ENCODE data around the gene MYLK2.

MYLK2 gene

DNA sequence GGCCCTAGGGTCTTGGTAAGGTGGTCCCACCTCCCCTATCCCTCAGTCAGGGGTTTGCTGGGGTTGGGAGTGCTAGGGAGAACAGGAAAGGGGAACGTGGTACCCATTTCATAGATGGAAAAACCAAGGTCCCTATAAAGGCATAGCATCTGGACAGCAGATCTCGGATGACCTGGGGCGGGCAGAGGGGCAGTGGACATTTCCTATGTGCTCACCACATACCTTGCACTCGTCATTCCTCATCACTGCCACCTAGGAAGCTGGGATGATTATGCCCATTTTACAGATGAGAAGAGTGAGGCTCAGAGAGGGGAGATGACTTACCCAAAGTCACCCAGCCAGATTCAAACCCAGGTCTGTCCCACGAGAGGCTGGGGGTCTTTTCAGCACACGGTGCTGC is 12.1 kb downstream of the MYLK2 start:
- no peak for DNase-seq
- intact Hi-C loops (cut with DNase I): no loop called here

DNA sequence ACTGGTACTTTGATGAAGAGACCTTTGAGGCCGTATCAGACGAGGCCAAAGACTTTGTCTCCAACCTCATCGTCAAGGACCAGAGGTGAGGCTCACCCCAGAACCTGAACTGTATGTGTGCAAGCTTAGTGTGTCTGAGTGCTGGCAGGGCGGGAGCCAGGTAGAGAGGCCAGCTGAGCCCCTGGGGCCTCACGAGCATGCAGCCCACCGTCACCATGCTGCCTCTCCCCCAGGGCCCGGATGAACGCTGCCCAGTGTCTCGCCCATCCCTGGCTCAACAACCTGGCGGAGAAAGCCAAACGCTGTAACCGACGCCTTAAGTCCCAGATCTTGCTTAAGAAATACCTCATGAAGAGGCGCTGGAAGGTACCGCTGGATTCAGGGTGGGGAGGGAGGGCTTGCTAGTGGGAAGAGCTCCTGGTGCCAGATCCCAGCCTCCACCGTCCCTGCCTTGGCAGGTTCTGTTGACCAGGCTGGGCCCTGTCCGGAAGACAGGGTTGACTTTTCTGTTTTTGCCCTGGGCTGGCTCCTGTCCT is 12.7 kb downstream of the MYLK2 start:
- intact Hi-C loops (cut with DNase I): no loop called here
- no peak for DNase-seq

- DNase-seq: peak in 37 of 42 donors; percentile 19 to 82 (median 49)
- intact Hi-C loops (cut with DNase I): no loop called here
Measured at GRCh38 chr20:31833130-31833930, 14.2 kb downstream of the MYLK2 start.

DNA sequence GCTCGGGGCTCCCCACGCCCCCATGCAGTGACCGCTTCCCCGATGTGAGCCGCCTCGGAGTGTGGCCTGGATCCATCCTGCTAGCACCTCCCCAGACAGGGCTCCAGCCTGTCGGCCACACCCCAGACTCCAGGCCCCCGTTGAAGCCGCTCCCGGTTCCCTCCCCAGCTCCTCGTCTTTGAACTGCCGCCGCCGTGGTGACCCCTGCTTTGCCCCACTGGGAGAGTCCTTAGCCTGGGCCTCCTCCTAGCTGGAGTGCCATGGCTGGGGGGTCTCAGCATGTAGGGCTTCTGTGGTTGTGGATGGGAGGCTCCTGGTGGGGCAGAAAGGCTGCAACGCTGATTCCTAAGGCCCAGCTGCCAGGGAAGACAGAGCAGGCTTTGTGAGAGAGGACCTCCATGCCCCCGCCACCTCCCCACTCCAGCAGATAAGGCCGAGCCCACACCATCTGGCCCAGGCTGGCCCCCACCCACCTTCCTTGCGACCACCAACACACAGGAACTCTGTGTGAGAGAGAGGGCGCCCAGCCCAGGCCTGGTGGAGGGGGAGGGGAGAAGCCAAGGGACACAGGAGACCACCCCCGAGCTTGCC is 14.9 kb downstream of the MYLK2 start:
- intact Hi-C loops (cut with DNase I): no loop called here
- no peak for DNase-seq

DNA sequence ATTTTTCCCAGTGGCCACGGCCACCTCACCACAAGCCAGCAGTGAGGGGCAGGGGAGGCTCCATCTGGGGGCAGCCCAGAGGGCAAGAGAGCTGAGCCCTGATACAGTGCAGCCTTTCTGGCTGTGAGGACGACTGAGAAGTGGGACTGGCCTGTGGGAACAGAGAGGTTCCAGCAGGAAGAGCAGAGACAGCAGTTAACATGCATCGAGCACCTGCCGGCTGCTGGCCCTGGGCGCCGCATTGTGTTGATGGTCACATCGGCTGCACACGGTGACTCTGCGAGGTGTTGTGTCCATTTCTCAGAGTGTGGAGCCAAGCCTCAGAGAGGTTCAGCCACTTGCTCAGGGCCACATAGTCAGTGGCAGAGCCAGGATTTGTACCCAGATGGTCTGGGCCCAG is 16.4 kb downstream of the MYLK2 start:
- DNase-seq: no peak
- intact Hi-C loops (cut with DNase I): no loop called here

GRCh38 chr20:31835977-31836852 is 17.1 kb downstream of the MYLK2 start:
- intact Hi-C loops (cut with DNase I): no loop called here
- peak; percentile 22 to 90 (median 57) for DNase-seq

DNA sequence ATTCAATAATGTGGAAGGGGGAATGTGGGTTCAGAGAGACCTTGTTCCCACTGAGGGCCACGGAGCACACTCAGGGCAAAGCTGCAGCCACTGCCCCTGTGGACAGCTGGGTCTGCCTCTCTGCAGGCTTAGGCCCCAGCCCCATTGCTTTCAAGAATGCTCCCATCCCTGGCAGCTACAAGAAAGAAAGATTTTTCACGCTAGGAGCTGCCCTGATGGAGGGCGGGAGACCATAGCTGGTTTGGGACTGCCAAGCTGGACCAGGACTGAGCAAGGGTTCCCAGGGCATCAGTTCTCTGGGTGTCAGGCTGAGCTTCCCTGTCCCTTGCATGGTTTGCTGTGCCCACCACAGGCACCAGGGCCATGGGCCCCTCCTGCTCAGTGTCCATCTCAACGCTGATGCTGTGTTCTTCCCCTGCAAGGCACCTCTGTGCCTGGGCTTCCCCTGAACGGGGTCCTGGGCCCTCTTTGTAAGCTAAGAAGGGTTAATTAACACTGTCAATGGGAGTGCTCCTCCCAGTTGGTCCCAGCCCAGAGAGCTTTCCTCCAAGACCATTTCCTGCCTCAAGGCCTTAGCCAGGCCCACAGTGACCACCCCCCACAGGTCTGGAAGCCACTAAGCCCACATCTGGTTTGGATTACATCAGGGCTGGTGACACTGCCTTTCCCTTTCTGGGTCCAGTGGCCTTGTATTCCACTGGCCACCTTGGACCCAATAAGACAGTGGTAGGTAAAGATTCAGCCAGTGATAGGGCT is 17.9 kb downstream of the MYLK2 start:
- DNase-seq: no peak
- intact Hi-C loops (cut with DNase I): no loop called here

- intact Hi-C loops (cut with DNase I): no loop called here
- no peak for DNase-seq
Measured at GRCh38 chr20:31837896-31838397, 18.8 kb downstream of the MYLK2 start.

GRCh38 chr20:31838646-31839292 is 19.6 kb downstream of the MYLK2 start:
- intact Hi-C loops (cut with DNase I): no loop called here

DNA sequence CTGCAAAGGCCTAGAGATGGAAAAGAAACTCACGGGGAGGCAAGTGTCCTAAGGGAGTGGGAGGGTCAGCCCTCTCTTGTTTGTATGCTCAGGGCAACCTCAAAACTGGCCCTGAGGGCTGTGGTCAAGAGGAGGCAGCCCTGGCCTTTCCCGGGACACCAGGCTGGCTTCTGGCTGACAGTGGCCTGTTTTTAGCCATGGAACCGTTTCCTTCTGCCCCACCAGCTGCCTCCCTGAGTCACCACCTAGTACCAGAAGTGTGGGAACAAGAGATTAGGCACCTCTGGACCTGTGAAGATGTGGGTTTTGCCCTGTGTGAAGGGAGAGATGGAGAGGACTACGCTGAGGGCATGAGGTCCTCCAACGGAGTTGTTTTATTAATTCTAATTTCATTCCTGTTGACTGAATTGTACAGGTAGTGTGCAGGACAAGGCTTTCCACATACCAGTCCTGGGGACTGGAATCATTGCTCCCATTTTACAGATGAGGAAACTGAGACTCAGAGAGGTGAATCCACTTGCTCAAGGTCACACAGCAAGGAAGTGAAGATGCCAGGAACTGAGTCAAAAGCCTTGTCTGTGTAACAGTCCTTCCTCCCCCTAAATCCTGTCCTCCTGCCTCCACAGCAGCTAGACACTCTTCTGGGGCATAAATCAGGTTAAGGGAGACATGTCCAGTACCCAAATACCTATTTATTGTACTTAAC is 20.8 kb downstream of the MYLK2 start:
- intact Hi-C loops (cut with DNase I): no loop called here
- no peak for DNase-seq

More at GRCh38 chr20:31838646-31839292, 19.6 kb downstream of the MYLK2 start:
- DNase-seq: no peak

DNA sequence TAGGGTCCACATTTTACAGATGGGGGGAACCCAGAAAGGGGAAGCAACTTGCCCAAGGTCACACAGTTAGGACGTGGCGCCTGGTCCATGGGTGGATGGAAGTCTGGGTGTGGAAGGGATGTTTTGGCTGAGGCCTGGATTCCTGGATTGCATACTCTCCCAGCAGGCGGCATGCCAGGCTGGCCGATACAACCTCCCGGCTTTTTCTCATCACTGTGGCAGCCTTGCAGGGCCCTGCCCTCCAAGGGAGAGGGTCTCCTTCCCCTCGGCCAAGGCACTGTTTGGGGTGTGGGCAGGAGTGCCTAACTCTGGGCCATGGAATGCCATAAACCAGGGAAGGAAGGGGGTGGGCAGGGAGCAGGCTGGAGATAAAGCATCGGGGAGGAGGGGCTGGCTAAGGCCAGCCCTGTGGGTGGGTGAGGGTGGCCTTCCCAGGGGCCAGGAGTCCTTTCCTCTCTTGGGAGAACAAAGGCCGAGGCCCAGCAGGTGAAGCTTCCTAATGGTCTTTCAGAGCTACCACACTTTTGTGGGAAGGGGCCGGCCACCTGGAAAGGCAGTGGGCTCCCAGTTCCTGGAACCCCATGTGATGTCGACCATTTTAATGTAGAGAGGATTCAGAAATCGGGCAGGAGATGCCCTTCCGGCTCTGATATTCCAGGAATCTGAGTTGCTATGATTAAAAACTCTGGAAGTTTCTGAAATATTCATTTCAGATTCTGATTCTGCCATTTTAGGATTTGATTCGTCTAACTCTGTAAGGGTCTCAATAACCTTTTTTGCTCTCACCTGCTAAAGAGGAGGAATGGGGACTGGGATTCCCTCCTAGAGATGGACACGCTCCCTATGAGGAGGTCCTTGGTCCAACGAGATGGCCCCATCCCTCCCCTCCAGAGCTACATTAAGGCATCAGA is 22.0 kb downstream of the MYLK2 start:
- intact Hi-C loops (cut with DNase I): no loop called here
- DNase-seq: no peak

DNA sequence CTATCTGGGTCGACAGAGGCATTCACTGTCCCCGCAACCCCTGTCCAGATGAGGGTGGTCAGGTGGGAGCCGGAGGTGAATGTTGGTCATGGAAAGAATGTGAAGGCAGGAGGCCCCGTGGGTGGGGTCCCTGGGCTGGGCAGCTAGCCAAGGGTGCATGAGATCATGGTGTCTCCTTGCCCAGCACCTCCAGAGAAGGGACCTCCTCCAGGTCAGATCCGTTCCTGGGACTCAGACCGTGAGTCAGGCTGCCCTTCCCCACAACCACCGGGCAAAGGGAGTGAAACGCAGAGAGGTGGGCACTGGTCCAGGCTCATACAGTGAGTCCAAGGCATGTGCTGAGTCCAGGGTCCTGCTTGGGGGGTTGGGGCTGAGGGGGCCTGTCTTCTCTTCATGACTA is 22.8 kb downstream of the MYLK2 start:
- intact Hi-C loops (cut with DNase I): no loop called here
- peak in 1 of 42 donors; percentile 48 for DNase-seq

GRCh38 chr20:31842471-31843157 is 23.5 kb downstream of the MYLK2 start:
- no peak for DNase-seq
- intact Hi-C loops (cut with DNase I): no loop called here

GRCh38 chr20:31843288-31843687 is 24.1 kb downstream of the MYLK2 start:
- DNase-seq: no peak
- intact Hi-C loops (cut with DNase I): no loop called here

DNA sequence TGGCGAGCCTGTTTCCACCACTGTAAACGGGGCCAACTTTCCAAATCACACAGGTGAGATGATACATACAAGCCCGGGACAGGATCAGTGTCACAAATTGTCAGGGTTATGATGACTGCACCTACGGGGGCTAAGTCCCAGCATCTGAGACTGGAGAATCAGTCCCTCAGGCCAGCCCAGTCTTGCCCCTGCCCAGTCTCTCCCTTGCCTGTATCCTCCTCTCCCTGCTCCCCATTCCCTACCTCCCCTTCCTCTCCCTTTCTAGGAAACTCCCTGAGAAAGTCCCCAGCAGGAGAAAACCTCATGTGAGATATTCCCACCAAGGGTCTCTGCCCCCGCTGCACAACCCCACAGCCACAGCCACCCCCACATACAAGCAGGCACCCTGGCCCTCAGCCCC is 24.7 kb downstream of the MYLK2 start:
- no peak for DNase-seq
- intact Hi-C loops (cut with DNase I): no loop called here

GRCh38 chr20:31844737-31845299 is 25.7 kb downstream of the MYLK2 start:
- intact Hi-C loops (cut with DNase I): no loop called here
- DNase-seq: no peak

All from head of caudate nucleus (tissue), 42 donors.